Gastrocnemius medialis (tissue), 4 donors: ENCODE data around the gene RBM33.

Experiments
- POLR2A ChIP-seq, 2 donors: fragments of 450-650 bp; IDR thresholded peaks; one replicate each; pipeline ENCODE4 v1.6.1; 2017; ENCODE audit warnings: antibody characterized with exemption in 2 of 2, mild to moderate bottlenecking in 2 of 2, moderate library complexity in 2 of 2
- TF ChIP-seq, protein P1 (sequence below), 5 experiments: fragments of 450-650 bp in 3 of 5; fragments of 200-600 bp in 2 of 5; sonication (generic) in 2 of 5; IDR thresholded peaks in 4 of 5; conservative IDR thresholded peaks in 1 of 5; 1 replicate in 4 of 5; 2 replicates in 1 of 5; pipeline ENCODE4 v1.5.1; 2016 to 2019; ENCODE audit warnings: antibody characterized with exemption in 5 of 5, mild to moderate bottlenecking in 3 of 5, moderate library complexity in 3 of 5

DNA sequence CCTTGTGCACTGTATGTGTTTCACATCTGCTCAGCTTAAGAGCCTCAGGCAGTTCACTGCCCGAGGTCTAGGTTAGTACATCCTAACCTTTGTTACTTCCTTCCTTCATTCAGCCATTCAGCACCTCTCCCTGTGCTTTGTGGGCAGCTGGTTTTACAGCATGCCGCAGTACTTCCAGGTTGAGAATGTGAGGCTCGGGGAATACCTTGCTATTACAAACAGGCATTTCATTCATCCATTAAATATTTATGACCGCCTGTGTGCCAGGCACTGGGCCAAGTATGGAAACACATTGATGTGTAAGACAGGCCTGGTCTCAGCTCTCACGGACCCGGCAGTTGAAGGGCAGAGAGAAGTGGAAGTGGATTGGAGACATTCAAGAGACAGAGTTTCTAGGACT, 85.4 kb downstream of the RBM33 start:
- TF ChIP-seq, protein P1, sequence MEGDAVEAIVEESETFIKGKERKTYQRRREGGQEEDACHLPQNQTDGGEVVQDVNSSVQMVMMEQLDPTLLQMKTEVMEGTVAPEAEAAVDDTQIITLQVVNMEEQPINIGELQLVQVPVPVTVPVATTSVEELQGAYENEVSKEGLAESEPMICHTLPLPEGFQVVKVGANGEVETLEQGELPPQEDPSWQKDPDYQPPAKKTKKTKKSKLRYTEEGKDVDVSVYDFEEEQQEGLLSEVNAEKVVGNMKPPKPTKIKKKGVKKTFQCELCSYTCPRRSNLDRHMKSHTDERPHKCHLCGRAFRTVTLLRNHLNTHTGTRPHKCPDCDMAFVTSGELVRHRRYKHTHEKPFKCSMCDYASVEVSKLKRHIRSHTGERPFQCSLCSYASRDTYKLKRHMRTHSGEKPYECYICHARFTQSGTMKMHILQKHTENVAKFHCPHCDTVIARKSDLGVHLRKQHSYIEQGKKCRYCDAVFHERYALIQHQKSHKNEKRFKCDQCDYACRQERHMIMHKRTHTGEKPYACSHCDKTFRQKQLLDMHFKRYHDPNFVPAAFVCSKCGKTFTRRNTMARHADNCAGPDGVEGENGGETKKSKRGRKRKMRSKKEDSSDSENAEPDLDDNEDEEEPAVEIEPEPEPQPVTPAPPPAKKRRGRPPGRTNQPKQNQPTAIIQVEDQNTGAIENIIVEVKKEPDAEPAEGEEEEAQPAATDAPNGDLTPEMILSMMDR (IDR thresholded peaks at IDR 0.05 in 4 of 5, conservative IDR thresholded peaks at IDR 0.05 in 1 of 5) = no peak
- TF ChIP-seq POLR2A (IDR thresholded peaks at IDR 0.05) = no peak
